ELR (cell line): ENCODE data around the gene LCMT2.
"Not testable (repeated sequence)": the region's sequence is repeated elsewhere in the genome, so short reads cannot be mapped to it uniquely, and the experiment has no call there.

Source experiments
- DNase-seq: peaks from one replicate; pipeline ENCODE4 v3.0.0-alpha.2; 2015; ENCODE audit warnings: low read depth

Gene LCMT2

GRCh38 chr15:43316016-43316970 is 14.1 kb downstream of the LCMT2 start:
- no peak for DNase-seq

GRCh38 chr15:43314171-43314570 is 16.2 kb downstream of the LCMT2 start:
- peak; percentile 28 for DNase-seq

- DNase-seq, result no peak
Observed at GRCh38 chr15:43312378-43312777, 18.0 kb downstream of the LCMT2 start.

GRCh38 chr15:43302205-43302817 is 28.1 kb downstream of the LCMT2 start, which contains the start of gene TGM7:
TGM7 (minus strand) TSS chr15:43302255.
- no peak for DNase-seq

- no peak for DNase-seq
Observed at GRCh38 chr15:43299884-43300283, 30.5 kb downstream of the LCMT2 start.

- DNase-seq, result no peak
Observed at GRCh38 chr15:43299411-43299810, 31.0 kb downstream of the LCMT2 start.

GRCh38 chr15:43294091-43294706 is 36.2 kb downstream of the LCMT2 start:
- no peak for DNase-seq

- DNase-seq, result no peak
Observed at GRCh38 chr15:43293432-43293831, 36.9 kb downstream of the LCMT2 start.

GRCh38 chr15:43292375-43293078 is 37.8 kb downstream of the LCMT2 start:
- no peak for DNase-seq

GRCh38 chr15:43289656-43290055 is 40.7 kb downstream of the LCMT2 start:
- DNase-seq, result not testable (repeated sequence)

GRCh38 chr15:43287254-43287653 is 43.1 kb downstream of the LCMT2 start:
- no peak for DNase-seq

GRCh38 chr15:43286074-43286473 is 44.3 kb downstream of the LCMT2 start:
- DNase-seq, result no peak

GRCh38 chr15:43285609-43286037 is 44.8 kb downstream of the LCMT2 start:
- DNase-seq, result peak; percentile 76

- no peak for DNase-seq
Observed at GRCh38 chr15:43283526-43283925, 46.8 kb downstream of the LCMT2 start.

GRCh38 chr15:43281926-43282602 is 48.3 kb downstream of the LCMT2 start:
- no peak for DNase-seq

GRCh38 chr15:43280996-43281395 is 49.4 kb downstream of the LCMT2 start:
- DNase-seq, result no peak

- DNase-seq, result no peak
Observed at GRCh38 chr15:43279496-43279895, 50.9 kb downstream of the LCMT2 start.

- DNase-seq, result no peak
Observed at GRCh38 chr15:43278869-43279268, 51.5 kb downstream of the LCMT2 start.

GRCh38 chr15:43277901-43278300 is 52.5 kb downstream of the LCMT2 start:
- no peak for DNase-seq

- DNase-seq, result no peak
Observed at GRCh38 chr15:43277231-43277823, 53.0 kb downstream of the LCMT2 start.

- no peak for DNase-seq
Observed at GRCh38 chr15:43276563-43277200, 53.7 kb downstream of the LCMT2 start.
